ENCODE results near the gene NDUFS2. TPM values are rescaled to one million over a fixed set of nuclear protein-coding genes. Genes with fewer than 3 reads are reported as not detected.
A peak's percentile ranks its signal among the peaks of the same experiment; 100 is the strongest.

Gene NDUFS2
- total RNA-seq, 2 donors from 2014 or later: 83.5 to 100.0 TPM

GRCh38 chr1:161157867-161158266, 44.3 kb upstream of the NDUFS2 start:
- no peak overlapping the region for H3K4me3 ChIP-seq (ENCODE audit: low read length)
- Mint-ChIP-seq H3K36me3 (ENCODE audit: low read depth) (peaks cover 21% of the 10 kb centered on the region), H3K4me1 (peaks cover 25% of the 10 kb centered on the region), H3K4me3 (no peak overlapping the region), H3K27ac (no peak overlapping the region), H3K27me3 (ENCODE audit: insufficient read depth) (no peaks in the 10 kb centered on the region), H3K9me3 (no peaks in the 10 kb centered on the region)
- no peak for DNase-seq
- TF ChIP-seq CTCF (conservative IDR thresholded peaks at IDR 0.05): no peak
- H3K27me3 ChIP-seq (ENCODE audit: control insufficient read depth, insufficient read depth, low read length, poor library complexity, severe bottlenecking): no peaks in the 10 kb centered on the region
- H3K9ac ChIP-seq (ENCODE audit: extremely low read depth, low read length, poor library complexity, severe bottlenecking): no peak overlapping the region
- no peak overlapping the region for H3K27ac ChIP-seq (ENCODE audit: low read depth, low read length)
- H3K9me3 ChIP-seq (ENCODE audit: control insufficient read depth, low read length): no peaks in the 10 kb centered on the region
- no peaks in the 10 kb centered on the region for H3K4me1 ChIP-seq (ENCODE audit: control insufficient read depth, insufficient read depth, low read length)
- peaks cover 37% of the 10 kb centered on the region for H3K36me3 ChIP-seq (ENCODE audit: control insufficient read depth, insufficient read depth, low read length)
- WGBS, 2 experiments (ENCODE audit: insufficient coverage in 1 of 2, insufficient read length in 1 of 2): 94 to 100% methylated on average over 1 of the region's 1 CpG

- Histone ChIP-seq H3K9me3 (ENCODE audit: control insufficient read depth, low read length) (no peaks in the 10 kb centered on the region), H3K27me3 (ENCODE audit: control insufficient read depth, insufficient read depth, low read length, poor library complexity, severe bottlenecking) (no peaks in the 10 kb centered on the region), H3K9ac (ENCODE audit: extremely low read depth, low read length, poor library complexity, severe bottlenecking) (peak overlapping the region; percentile 68), H3K27ac (ENCODE audit: low read depth, low read length) (no peak overlapping the region), H3K36me3 (ENCODE audit: control insufficient read depth, insufficient read depth, low read length) (peaks cover 43% of the 10 kb centered on the region), H3K4me3 (ENCODE audit: low read length) (peak overlapping the region; percentile 86), H3K4me1 (ENCODE audit: control insufficient read depth, insufficient read depth, low read length) (no peaks in the 10 kb centered on the region)
- peaks cover 25% of the 10 kb centered on the region for H3K4me1 Mint-ChIP-seq
- H3K36me3 Mint-ChIP-seq (ENCODE audit: low read depth): peaks cover 27% of the 10 kb centered on the region
- 89 to 92% methylated on average over 5 to 9 of the region's 9 CpGs for WGBS, 2 experiments (ENCODE audit: insufficient coverage in 1 of 2, insufficient read length in 1 of 2)
- peak overlapping the region; percentile 89 for H3K27ac Mint-ChIP-seq
- no peaks in the 10 kb centered on the region for H3K27me3 Mint-ChIP-seq (ENCODE audit: insufficient read depth)
- DNase-seq: no peak
- H3K4me3 Mint-ChIP-seq: peak overlapping the region; percentile 77
- H3K9me3 Mint-ChIP-seq: no peaks in the 10 kb centered on the region
- no peak for TF ChIP-seq CTCF (conservative IDR thresholded peaks at IDR 0.05)
Measured at GRCh38 chr1:161158316-161159010, 43.7 kb upstream of the NDUFS2 start.

GRCh38 chr1:161159087-161159912, 42.9 kb upstream of the NDUFS2 start, which contains the start of gene USP21:
Gene USP21 (plus strand): TSS chr1:161159500. CDS start chr1:161160641, 1,141 bp downstream.
- Mint-ChIP-seq H3K27me3 (ENCODE audit: insufficient read depth) (no peaks in the 10 kb centered on the region), H3K36me3 (ENCODE audit: low read depth) (peaks cover 31% of the 10 kb centered on the region), H3K9me3 (no peaks in the 10 kb centered on the region), H3K4me3 (peak within 1 kb of the TSS; percentile 77), H3K4me1 (peaks cover 25% of the 10 kb centered on the region), H3K27ac (peak within 1 kb of the TSS; percentile 89)
- Histone ChIP-seq H3K36me3 (ENCODE audit: control insufficient read depth, insufficient read depth, low read length) (peaks cover 46% of the 10 kb centered on the region), H3K27me3 (ENCODE audit: control insufficient read depth, insufficient read depth, low read length, poor library complexity, severe bottlenecking) (no peaks in the 10 kb centered on the region), H3K4me3 (ENCODE audit: low read length) (peak within 1 kb of the TSS; percentile 86), H3K9me3 (ENCODE audit: control insufficient read depth, low read length) (no peaks in the 10 kb centered on the region), H3K27ac (ENCODE audit: low read depth, low read length) (peak within 1 kb of the TSS; percentile 79), H3K4me1 (ENCODE audit: control insufficient read depth, insufficient read depth, low read length) (no peaks in the 10 kb centered on the region), H3K9ac (ENCODE audit: extremely low read depth, low read length, poor library complexity, severe bottlenecking) (peak within 1 kb of the TSS; percentile 68)
- DNase-seq: peak; percentile 97
- 3 to 7% methylated on average over 25 to 60 of the region's 60 CpGs for WGBS, 2 experiments (ENCODE audit: insufficient coverage in 1 of 2, insufficient read length in 1 of 2)
- TF ChIP-seq CTCF (conservative IDR thresholded peaks at IDR 0.05): peak; percentile 56
